Measurements from ENCODE around the gene ORM2. TPM values are rescaled to one million over a fixed set of nuclear protein-coding genes. Genes with fewer than 3 reads are reported as not detected.

ORM2 gene
- total RNA-seq, 1 experiment from 2014 or later = 46.0 TPM

- POLR2A ChIA-PET = no interaction called here
- DNase-seq = no peak
- Histone ChIP-seq H3K4me3 (ENCODE audit: low read depth, low read length) (no peak overlapping the region), H3K36me3 (ENCODE audit: control insufficient read depth, insufficient read depth, low read length) (peaks cover 2% of the 10 kb centered on the region; the same call in 1 of the 2 replicates), H3K9me3 (no peaks in the 10 kb centered on the region), H3K4me1 (peaks cover 8% of the 10 kb centered on the region), H3K27me3 (replicated peaks; ENCODE audit: control insufficient read depth, insufficient read depth, low read length) (no peaks in the 10 kb centered on the region)
- intact Hi-C loops (cut with micrococcal nuclease; ENCODE audit: unreplicated experiment) = no loop called here
- Mint-ChIP-seq H3K9me3 (ENCODE audit: unreplicated experiment) (no peaks in the 10 kb centered on the region), H3K36me3 (ENCODE audit: insufficient read depth, unreplicated experiment) (peaks cover 6% of the 10 kb centered on the region), H3K4me1 (ENCODE audit: low read depth, unreplicated experiment) (peaks cover 12% of the 10 kb centered on the region), H3K27me3 (ENCODE audit: insufficient read depth, unreplicated experiment) (no peaks in the 10 kb centered on the region), H3K27ac (ENCODE audit: unreplicated experiment) (no peak overlapping the region), H3K4me3 (ENCODE audit: unreplicated experiment) (no peak overlapping the region)
- no TSS peak for BruUV-seq (replicated peaks)
- TF ChIP-seq CTCF (IDR thresholded peaks at IDR 0.05; ENCODE audit: insufficient read depth in 1 of 2, low read depth in 1 of 2, low read length in 1 of 2, severe bottlenecking in 1 of 2, unreplicated experiment in 1 of 2) = no peak
- CTCF ChIA-PET = no interaction called here
Observed at GRCh38 chr9:114370968-114371320, 41.3 kb downstream of the ORM2 start.

GRCh38 chr9:114371343-114371944, 41.8 kb downstream of the ORM2 start:
- no peaks in the 10 kb centered on the region for H3K9me3 ChIP-seq
- Mint-ChIP-seq H3K4me3 (ENCODE audit: unreplicated experiment) (no peak overlapping the region), H3K36me3 (ENCODE audit: insufficient read depth, unreplicated experiment) (peaks cover 6% of the 10 kb centered on the region), H3K27ac (ENCODE audit: unreplicated experiment) (no peak overlapping the region), H3K9me3 (ENCODE audit: unreplicated experiment) (no peaks in the 10 kb centered on the region), H3K4me1 (ENCODE audit: low read depth, unreplicated experiment) (peaks cover 7% of the 10 kb centered on the region), H3K27me3 (ENCODE audit: insufficient read depth, unreplicated experiment) (no peaks in the 10 kb centered on the region)
- BruUV-seq (replicated peaks) = no TSS peak
- intact Hi-C loops (cut with micrococcal nuclease; ENCODE audit: unreplicated experiment) = no loop called here
- CTCF ChIA-PET = no interaction called here
- no peak for DNase-seq
- H3K36me3 ChIP-seq (ENCODE audit: control insufficient read depth, insufficient read depth, low read length) = peaks cover 2% of the 10 kb centered on the region; the same call in 1 of the 2 replicates
- peaks cover 6% of the 10 kb centered on the region for H3K4me1 ChIP-seq
- TF ChIP-seq CTCF (IDR thresholded peaks at IDR 0.05; ENCODE audit: insufficient read depth in 1 of 2, low read depth in 1 of 2, low read length in 1 of 2, severe bottlenecking in 1 of 2, unreplicated experiment in 1 of 2) = no peak
- H3K27me3 ChIP-seq (replicated peaks; ENCODE audit: control insufficient read depth, insufficient read depth, low read length) = no peaks in the 10 kb centered on the region
- POLR2A ChIA-PET = no interaction called here
- H3K4me3 ChIP-seq (ENCODE audit: low read depth, low read length) = no peak overlapping the region

GRCh38 chr9:114371973-114372917, 42.6 kb downstream of the ORM2 start:
- intact Hi-C loops (cut with micrococcal nuclease; ENCODE audit: unreplicated experiment) = no loop called here
- TF ChIP-seq CTCF (IDR thresholded peaks at IDR 0.05; ENCODE audit: insufficient read depth in 1 of 2, low read depth in 1 of 2, low read length in 1 of 2, severe bottlenecking in 1 of 2, unreplicated experiment in 1 of 2) = no peak
- Mint-ChIP-seq H3K27ac (ENCODE audit: unreplicated experiment) (no peak overlapping the region), H3K4me1 (ENCODE audit: low read depth, unreplicated experiment) (no peaks in the 10 kb centered on the region), H3K27me3 (ENCODE audit: insufficient read depth, unreplicated experiment) (no peaks in the 10 kb centered on the region), H3K4me3 (ENCODE audit: unreplicated experiment) (no peak overlapping the region), H3K36me3 (ENCODE audit: insufficient read depth, unreplicated experiment) (peaks cover 6% of the 10 kb centered on the region), H3K9me3 (ENCODE audit: unreplicated experiment) (no peaks in the 10 kb centered on the region)
- Histone ChIP-seq H3K4me3 (ENCODE audit: low read depth, low read length) (no peak overlapping the region), H3K36me3 (ENCODE audit: control insufficient read depth, insufficient read depth, low read length) (peaks cover 2% of the 10 kb centered on the region; the same call in 1 of the 2 replicates), H3K9me3 (no peaks in the 10 kb centered on the region), H3K4me1 (no peaks in the 10 kb centered on the region), H3K27me3 (replicated peaks; ENCODE audit: control insufficient read depth, insufficient read depth, low read length) (no peaks in the 10 kb centered on the region)
- DNase-seq = no peak
- BruUV-seq (replicated peaks) = no TSS peak
- CTCF ChIA-PET = interaction anchor here (0.7 kb wide), 1 partner anchor 20 kb away, joined by 4 read pairs; no protein-coding TSS in a partner anchor
- POLR2A ChIA-PET = no interaction called here

Measured in Caco-2 (cell line).